GM12892 (cell line): ENCODE data around the gene CDH4.

Experiments
- POLR2A ChIP-seq: IDR thresholded peaks from 2 replicates; pipeline ENCODE4 v1.6.1; 2011; ENCODE audit warnings: low read depth, low read length, control low read depth
- POLR2AphosphoS5 ChIP-seq: IDR thresholded peaks from 2 replicates; pipeline ENCODE4 v1.6.1; 2011; ENCODE audit warnings: low read depth, low read length, control low read depth
- TAF1 ChIP-seq: IDR thresholded peaks from 2 replicates; pipeline ENCODE4 v1.6.1; 2011; ENCODE audit warnings: low read depth, mild to moderate bottlenecking, control low read depth, low read length, borderline replicate concordance

DNA sequence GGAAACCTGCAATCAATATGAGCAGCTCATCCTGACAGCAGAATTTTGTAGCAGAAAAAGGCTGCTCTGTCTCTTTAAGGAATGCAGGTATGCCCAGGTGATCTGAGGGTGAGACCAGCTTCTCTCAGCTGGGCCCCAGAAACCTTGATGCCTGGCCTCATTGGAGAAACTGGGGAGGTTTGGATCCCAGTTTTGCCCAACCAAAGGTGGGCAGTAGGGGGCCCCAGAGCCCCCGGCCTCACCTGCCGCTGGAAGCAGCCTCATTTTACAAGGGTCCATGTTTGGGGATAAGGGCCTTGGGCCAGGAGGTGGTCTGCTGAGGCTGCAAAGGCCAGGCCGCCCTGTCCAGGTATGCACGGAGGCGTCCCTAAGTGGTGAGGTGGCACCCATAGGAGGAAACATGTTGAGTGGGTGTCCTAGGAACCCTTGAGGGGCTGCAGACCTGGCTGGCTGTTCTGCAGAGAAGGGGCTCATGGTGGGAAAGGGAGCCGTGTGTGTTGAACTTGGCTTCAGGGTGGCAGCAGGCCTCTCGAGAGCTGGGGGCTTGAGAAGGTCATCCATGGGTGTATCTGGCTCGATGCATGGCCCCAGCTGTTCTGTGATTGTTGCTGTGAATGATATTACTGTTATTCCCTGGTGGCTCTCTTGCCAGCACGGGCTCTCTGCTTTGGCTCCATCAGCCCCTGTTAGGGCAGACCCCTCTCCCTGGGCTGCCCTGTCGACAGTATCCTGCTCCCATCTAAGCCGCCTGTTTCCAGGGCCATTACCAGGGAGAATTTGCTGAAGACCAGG is 208.4 kb downstream of the CDH4 start:
- no peak for TF ChIP-seq POLR2A
- no peak for TF ChIP-seq TAF1
- no peak for TF ChIP-seq POLR2AphosphoS5
